Measurements from ENCODE around the gene THSD4.
A peak's percentile ranks its signal among the peaks of the same experiment; 100 is the strongest.

THSD4 gene

GRCh38 chr15:71271327-71271726, 156.1 kb downstream of the THSD4 start:
- DNase-seq: no peak

GRCh38 chr15:71272932-71273331, 157.7 kb downstream of the THSD4 start:
- DNase-seq: no peak

- no peak for DNase-seq
Measured at GRCh38 chr15:71273731-71274447, 158.6 kb downstream of the THSD4 start.

- DNase-seq: no peak
Measured at GRCh38 chr15:71274448-71274798, 159.2 kb downstream of the THSD4 start.

- no peak for DNase-seq
Measured at GRCh38 chr15:71275098-71275497, 159.8 kb downstream of the THSD4 start.

GRCh38 chr15:71275566-71276335, 160.5 kb downstream of the THSD4 start:
- no peak for DNase-seq

GRCh38 chr15:71276336-71276665, 161.0 kb downstream of the THSD4 start:
- no peak for DNase-seq

GRCh38 chr15:71278989-71279756, 163.9 kb downstream of the THSD4 start:
- DNase-seq: peak; percentile 78

GRCh38 chr15:71279757-71280141, 164.5 kb downstream of the THSD4 start:
- no peak for DNase-seq

GRCh38 chr15:71280206-71280605, 164.9 kb downstream of the THSD4 start:
- DNase-seq: no peak

- no peak for DNase-seq
Measured at GRCh38 chr15:71281256-71281655, 166.0 kb downstream of the THSD4 start.

GRCh38 chr15:71282076-71282475, 166.8 kb downstream of the THSD4 start:
- no peak for DNase-seq

- DNase-seq: no peak
Measured at GRCh38 chr15:71288348-71288955, 173.2 kb downstream of the THSD4 start.

GRCh38 chr15:71290002-71290401, 174.7 kb downstream of the THSD4 start:
- DNase-seq: no peak

GRCh38 chr15:71290881-71291635, 175.8 kb downstream of the THSD4 start:
- no peak for DNase-seq

GRCh38 chr15:71291723-71292122, 176.5 kb downstream of the THSD4 start:
- DNase-seq: no peak

GRCh38 chr15:71293723-71294122, 178.5 kb downstream of the THSD4 start:
- DNase-seq: no peak

- DNase-seq: no peak
Measured at GRCh38 chr15:71294251-71294910, 179.1 kb downstream of the THSD4 start.

GRCh38 chr15:71294911-71295602, 179.8 kb downstream of the THSD4 start:
- no peak for DNase-seq

- DNase-seq: no peak
Measured at GRCh38 chr15:71295603-71296314, 180.5 kb downstream of the THSD4 start.

- no peak for DNase-seq
Measured at GRCh38 chr15:71296315-71296679, 181.0 kb downstream of the THSD4 start.
